ENCODE results near the gene SPAG8. TPM values are rescaled to one million over a fixed set of nuclear protein-coding genes. Genes with fewer than 3 reads are reported as not detected.
A peak's percentile ranks its signal among the peaks of the same experiment; 100 is the strongest.

Gene SPAG8
- total RNA-seq, 1 donor, result 3.2 TPM

GRCh38 chr9:35813434-35814105 lies 1.5 kb upstream of the SPAG8 start:
- DNase-seq (ENCODE audit: low read depth in 2 of 3, low spot score in 2 of 3), result no peak

GRCh38 chr9:35811381-35812024 lies 559 bp downstream of the SPAG8 start:
- no peak for DNase-seq (ENCODE audit: low read depth in 2 of 3, low spot score in 2 of 3)

GRCh38 chr9:35810122-35810521 lies 1.9 kb downstream of the SPAG8 start:
- no peak for DNase-seq (ENCODE audit: low read depth in 2 of 3, low spot score in 2 of 3)

- no peak for DNase-seq (ENCODE audit: low read depth in 2 of 3, low spot score in 2 of 3)
These were observed 3.6 kb downstream of the SPAG8 start for GRCh38 chr9:35808433-35808832.

GRCh38 chr9:35806101-35806500 lies 6.0 kb downstream of the SPAG8 start:
- DNase-seq (ENCODE audit: low read depth in 2 of 3, low spot score in 2 of 3), result no peak

GRCh38 chr9:35801328-35802128 lies 10.5 kb downstream of the SPAG8 start:
- DNase-seq (ENCODE audit: low read depth in 2 of 3, low spot score in 2 of 3), result no peak

- DNase-seq (ENCODE audit: low read depth in 2 of 3, low spot score in 2 of 3), result no peak
These were observed 11.5 kb downstream of the SPAG8 start for GRCh38 chr9:35800530-35800929.

- peak in 1 of 3 donors; percentile 18 for DNase-seq (ENCODE audit: low read depth in 2 of 3, low spot score in 2 of 3)
These were observed 13.2 kb downstream of the SPAG8 start for GRCh38 chr9:35798658-35799374.

- DNase-seq (ENCODE audit: low read depth in 2 of 3, low spot score in 2 of 3), result no peak
These were observed 14.6 kb downstream of the SPAG8 start for GRCh38 chr9:35797311-35798109.

GRCh38 chr9:35795695-35796094 lies 16.4 kb downstream of the SPAG8 start:
- no peak for DNase-seq (ENCODE audit: low read depth in 2 of 3, low spot score in 2 of 3)

- DNase-seq (ENCODE audit: low read depth in 2 of 3, low spot score in 2 of 3), result no peak
These were observed 18.6 kb downstream of the SPAG8 start for GRCh38 chr9:35793461-35793860.

GRCh38 chr9:35792826-35793225 lies 19.2 kb downstream of the SPAG8 start:
- DNase-seq (ENCODE audit: low read depth in 2 of 3, low spot score in 2 of 3), result no peak

GRCh38 chr9:35792024-35792813 lies 19.8 kb downstream of the SPAG8 start:
- no peak for DNase-seq (ENCODE audit: low read depth in 2 of 3, low spot score in 2 of 3)

GRCh38 chr9:35791297-35791921 lies 20.7 kb downstream of the SPAG8 start, which contains the start of gene NPR2:
TSS of gene NPR2 (plus strand) at chr9:35791591. CDS start at chr9:35792409, 818 bp downstream.
- no peak for DNase-seq (ENCODE audit: low read depth in 2 of 3, low spot score in 2 of 3)

- DNase-seq (ENCODE audit: low read depth in 2 of 3, low spot score in 2 of 3), result peak; percentile 37 to 80 (median 57)
These were observed 21.4 kb downstream of the SPAG8 start for GRCh38 chr9:35790385-35791296.

GRCh38 chr9:35790025-35790384 lies 22.1 kb downstream of the SPAG8 start:
- DNase-seq (ENCODE audit: low read depth in 2 of 3, low spot score in 2 of 3), result no peak

- no peak for DNase-seq (ENCODE audit: low read depth in 2 of 3, low spot score in 2 of 3)
These were observed 22.5 kb downstream of the SPAG8 start for GRCh38 chr9:35789541-35789940.

GRCh38 chr9:35783418-35783817 lies 28.6 kb downstream of the SPAG8 start:
- DNase-seq (ENCODE audit: low read depth in 2 of 3, low spot score in 2 of 3), result no peak

All from hematopoietic multipotent progenitor cell (in vitro differentiated cells).